Heart left ventricle (tissue), 16 donors: ENCODE measurements around the gene WDTC1. TPM values are rescaled to one million over a fixed set of nuclear protein-coding genes. Genes with fewer than 3 reads are reported as not detected.

Source experiments
- ATAC-seq, 4 donors: fragments of 200-7000 bp; cut with Tn5 transposase; one replicate each; pipeline ENCODE4 v1.9.1; 2020 to 2022; ENCODE audit warnings: moderate library complexity in 4 of 4, mild to moderate bottlenecking in 3 of 4, moderate number of reproducible peaks in 1 of 4
- DNase-seq, 5 donors: peaks; one replicate each; pipeline ENCODE4 v3.0.0-alpha.2; 2020
- H3K27ac ChIP-seq, 12 donors: fragments of 200-600 bp; sonication (generic) in 4 of 12; one replicate each; pipeline versions ENCODE4 v1.5.0 to v1.8.0; 2016 to 2022; ENCODE audit warnings: mild to moderate bottlenecking in 2 of 12
- H3K27me3 ChIP-seq, 9 donors: fragments of 200-600 bp; sonication (generic) in 2 of 9; one replicate each; pipeline versions ENCODE4 v1.5.1 to v1.8.0; 2016 to 2022; ENCODE audit warnings: mild to moderate bottlenecking in 3 of 9
- H3K36me3 ChIP-seq, 9 donors: fragments of 200-600 bp; sonication (generic) in 2 of 9; one replicate each; pipeline versions ENCODE4 v1.5.0 to v1.8.0; 2018 to 2022; ENCODE audit warnings: mild to moderate bottlenecking in 2 of 9
- H3K4me1 ChIP-seq, 12 donors: fragments of 200-600 bp; sonication (generic) in 4 of 12; one replicate each; pipeline versions ENCODE4 v1.5.0 to v1.8.0; 2016 to 2022; ENCODE audit warnings: mild to moderate bottlenecking in 3 of 12
- H3K4me3 ChIP-seq, 12 donors: fragments of 200-600 bp; sonication (generic) in 4 of 12; one replicate each; pipeline versions ENCODE4 v1.5.0 to v1.8.0; 2017 to 2022; ENCODE audit warnings: mild to moderate bottlenecking in 9 of 12, moderate library complexity in 4 of 12
- H3K9me3 ChIP-seq, 12 donors: fragments of 200-600 bp; sonication (generic) in 4 of 12; one replicate each; pipeline versions ENCODE4 v1.5.0 to v1.8.0; 2016 to 2022; ENCODE audit warnings: mild to moderate bottlenecking in 1 of 12
- CTCF ChIP-seq, 12 donors: fragments of 200-600 bp; sonication (generic) in 4 of 12; IDR thresholded peaks; one replicate each; pipeline versions ENCODE4 v1.5.0 to v1.8.0; 2018 to 2022; ENCODE audit warnings: antibody characterized with exemption in 12 of 12, mild to moderate bottlenecking in 5 of 12
- POLR2A ChIP-seq, 2 donors: fragments of 450-650 bp; IDR thresholded peaks; one replicate each; pipeline ENCODE4 v1.6.1; 2017; ENCODE audit warnings: antibody characterized with exemption in 2 of 2, mild to moderate bottlenecking in 2 of 2, moderate library complexity in 2 of 2
- WGBS, 4 donors: extraction: QIAGEN DNeasy Blood & Tissue Kit in 2 of 4; methylation state at CpG; one replicate each; pipeline versions ENCODE4 v1.1.5 to v1.1.7; 2013 to 2018; 5-methylcytosine and 5-hydroxymethylcytosine counted together
- intact Hi-C, 10 donors: fragments of 100-400 bp; cut with DNase I; formaldehyde crosslinking; loops; one replicate each; pipeline versions ENCODE4 v1.11.1 to v1.14.2; 2022
- polyA plus RNA-seq, 2 donors: library from polyadenylated mRNA; stranded (reverse); fragments of 200-250 nt; gene quantifications; one replicate each; pipeline ENCODE4 v1.2.3, GENCODE V29; 2013
- total RNA-seq, 9 donors: library from RNA; depleted of rRNA in 2 of 9; stranded (reverse); fragments of >200 nt in 2 of 9; fragmentation: NEBNext Ultra II Directional in 3 of 9; extraction: Animal tissue kit (Norgen Biotek cat#: 25700) in 3 of 9; gene quantifications; one replicate each; pipeline versions ENCODE4 v1.1.0 to v1.2.4, GENCODE V29; 2016 to 2023
- donor health status: ischemic (EF 13 %, LVEDD 7.1; RV severe dilation, severe dysfunction).
- donor health status: healthy with polysubstance abuse.
- donor health status: DM: no; HTN: yes; CAD: no.
- donor health status: DM: no; HTN: no; CAD: no.
- donor health status: ischemic (EF 25% LVEDD 6.9; RV normal size, moderate dysfunction).
- donor health status: ischemic (EF 25% LVEDD 5.7; RV mildly dilated, moderate dysfunction).
- donor health status: healthy.
- donor health status: DM: yes; HTN: yes; CAD: no.
- donor health status: ischemic (EF 35%, LVEDD 5.7; RV mildly dilated, moderate dysfunction).
- donor health status: nonischemic (EF 11% LVEDD 7.7; RV severe dilation, severe dysfunction).
- donor health status: DM: yes; HTN: yes; CAD: no.
- donor health status: PGD.
- donor health status: ischemic (EF 29% LVEDD 5.4; RV normal size, mild dysfunction).
- donor health status: nonischemic (EF 23%, LVEDD 6.1; RV moderate dilation, normal function).

WDTC1 gene
- total and polyA plus RNA-seq, 11 donors, result 30.8 to 94.5 (median 59.6) TPM

- Histone ChIP-seq H3K9me3 (no peaks in the 10 kb centered on the region), H3K36me3 (peaks cover 0 to 54% (median 38%) of the 10 kb centered on the region in 9 donors), H3K4me3 (no peak overlapping the region), H3K27ac (no peak overlapping the region), H3K4me1 (no peaks in the 10 kb centered on the region), H3K27me3 (no peaks in the 10 kb centered on the region)
- intact Hi-C loops, result loop anchor here in 1 of 10 donors (10.0 kb wide), 1 partner anchor 62 kb away; no protein-coding TSS in a partner anchor
- WGBS, 4 donors, result 77 to 83% (median 79%) methylated on average over 5 of the region's 5 CpGs
- TF ChIP-seq CTCF (IDR thresholded peaks at IDR 0.05), result no peak
- TF ChIP-seq POLR2A (IDR thresholded peaks at IDR 0.05), result no peak
- DNase-seq (no peak), ATAC-seq (no peak)
Measured at GRCh38 chr1:27267153-27267552, 32.7 kb downstream of the WDTC1 start.

GRCh38 chr1:27269276-27269675, 34.8 kb downstream of the WDTC1 start:
- intact Hi-C loops, result loop anchor here in 1 of 10 donors (10.0 kb wide), 1 partner anchor 64 kb away; no protein-coding TSS in a partner anchor
- 65 to 91% (median 84%) methylated on average over 4 of the region's 4 CpGs for WGBS, 4 donors
- no peaks in the 10 kb centered on the region for H3K4me1 ChIP-seq
- no peak overlapping the region for H3K27ac ChIP-seq
- H3K27me3 ChIP-seq, result no peaks in the 10 kb centered on the region
- no peak for ATAC-seq
- peaks cover 0 to 47% (median 24%) of the 10 kb centered on the region in 9 donors for H3K36me3 ChIP-seq
- no peak overlapping the region for H3K4me3 ChIP-seq
- no peak for DNase-seq
- H3K9me3 ChIP-seq, result no peaks in the 10 kb centered on the region
- TF ChIP-seq CTCF (IDR thresholded peaks at IDR 0.05) (no peak), POLR2A (IDR thresholded peaks at IDR 0.05) (no peak)

GRCh38 chr1:27274204-27274603, 39.8 kb downstream of the WDTC1 start:
- no peak overlapping the region for H3K27ac ChIP-seq
- 90 to 96% (median 96%) methylated on average over 1 of the region's 1 CpG for WGBS, 4 donors
- no peak overlapping the region for H3K4me3 ChIP-seq
- H3K4me1 ChIP-seq, result peaks cover 0 to 5% (median 0%) of the 10 kb centered on the region in 12 donors
- peaks cover 0 to 23% (median 5%) of the 10 kb centered on the region in 9 donors for H3K36me3 ChIP-seq
- no peak for TF ChIP-seq POLR2A (IDR thresholded peaks at IDR 0.05)
- TF ChIP-seq CTCF (IDR thresholded peaks at IDR 0.05), result no peak
- intact Hi-C loops, result loop anchor here in 1 of 10 donors (10.0 kb wide), 1 partner anchor 229 kb away; no protein-coding TSS in a partner anchor
- no peaks in the 10 kb centered on the region for H3K27me3 ChIP-seq
- ATAC-seq (no peak), DNase-seq (no peak)
- H3K9me3 ChIP-seq, result peaks cover 0 to 20% (median 0%) of the 10 kb centered on the region in 12 donors

GRCh38 chr1:27275696-27276095, 41.3 kb downstream of the WDTC1 start:
- DNase-seq (no peak), ATAC-seq (no peak)
- 31 to 79% (median 63%) methylated on average over 3 of the region's 3 CpGs for WGBS, 4 donors
- TF ChIP-seq POLR2A (IDR thresholded peaks at IDR 0.05) (no peak), CTCF (IDR thresholded peaks at IDR 0.05) (no peak)
- Histone ChIP-seq H3K36me3 (peaks cover 0 to 23% (median 5%) of the 10 kb centered on the region in 9 donors), H3K4me3 (no peak overlapping the region), H3K9me3 (peaks cover 0 to 20% (median 0%) of the 10 kb centered on the region in 12 donors), H3K27me3 (no peaks in the 10 kb centered on the region), H3K4me1 (peaks cover 0 to 5% (median 0%) of the 10 kb centered on the region in 12 donors), H3K27ac (no peak overlapping the region)
- intact Hi-C loops, result loop anchor here in 1 of 10 donors (10.0 kb wide), 1 partner anchor 231 kb away; no protein-coding TSS in a partner anchor
